Thoracic aorta (tissue), 2 donors: ENCODE results near the gene RTN4RL2. TPM values are rescaled to one million over a fixed set of nuclear protein-coding genes. Genes with fewer than 3 reads are reported as not detected.

Experiments
- ATAC-seq: fragments of 150-250 bp; one replicate; pipeline ENCODE4 v1.8.0; 2017; ENCODE audit warnings: low read depth; ENCODE audit not compliant: insufficient number of reproducible peaks, low FRiP score
- DNase-seq: peaks from one replicate; pipeline ENCODE4 v3.0.0-alpha.2; 2020; ENCODE audit warnings: low spot score
- H3K27ac ChIP-seq, 2 donors: fragments of 200-600 bp; sonication (generic); 1 replicate in 1 of 2; 2 replicates in 1 of 2; pipeline ENCODE4 v1.5.1; 2016; ENCODE audit warnings: mild to moderate bottlenecking in 2 of 2, moderate library complexity in 2 of 2
- H3K27me3 ChIP-seq: fragments of 200-600 bp; sonication (generic); replicated peaks from 2 replicates; pipeline ENCODE4 v1.6.0; 2016; ENCODE audit warnings: mild to moderate bottlenecking; ENCODE audit not compliant: insufficient read depth
- H3K36me3 ChIP-seq: fragments of 200-600 bp; sonication (generic); one replicate; pipeline ENCODE4 v1.5.1; 2016
- H3K4me1 ChIP-seq, 2 donors: fragments of 200-600 bp; sonication (generic); 1 replicate in 1 of 2; 2 replicates in 1 of 2; pipeline versions ENCODE4 v1.5.1 to v1.6.0; 2016; ENCODE audit warnings: low read depth in 2 of 2, mild to moderate bottlenecking in 1 of 2; ENCODE audit not compliant: control insufficient read depth in 1 of 2
- H3K4me3 ChIP-seq: fragments of 200-600 bp; sonication (generic); 2 replicates; pipeline ENCODE4 v1.5.1; 2016; ENCODE audit warnings: mild to moderate bottlenecking
- H3K9me3 ChIP-seq: fragments of 200-600 bp; sonication (generic); 2 replicates; pipeline ENCODE4 v1.5.1; 2016
- CTCF ChIP-seq: fragments of 200-600 bp; sonication (generic); IDR thresholded peaks from one replicate; pipeline ENCODE4 v1.5.1; 2019; ENCODE audit warnings: antibody characterized with exemption
- total RNA-seq, 2 donors: library from RNA; depleted of rRNA; stranded (reverse); fragments of >200 nt; gene quantifications; one replicate each; pipeline versions ENCODE4 v1.1.0 to v1.2.3, GENCODE V29; 2016

RTN4RL2 gene
- total RNA-seq, 2 donors from 2014 or later, result 0.35 TPM; not detected in 1

- H3K27me3 ChIP-seq, result no peaks in the 10 kb centered on the region
- ATAC-seq (no peak), DNase-seq (no peak)
- no peak overlapping the region for H3K27ac ChIP-seq
- no peaks in the 10 kb centered on the region for H3K9me3 ChIP-seq
- H3K4me3 ChIP-seq, result no peak overlapping the region
- no peaks in the 10 kb centered on the region for H3K4me1 ChIP-seq
- no peaks in the 10 kb centered on the region for H3K36me3 ChIP-seq
- TF ChIP-seq CTCF, result no peak
Measured at GRCh38 chr11:57523419-57523818, 63.1 kb downstream of the RTN4RL2 start.

Other genes starting within 250 kb of the RTN4RL2 start
- gene APLNR, start 223.3 kb upstream of the RTN4RL2 start, total RNA-seq, result 1 to 10 TPM; 1.8 to 4.3 TPM
- 100 to 1,000 TPM; 105 to 153 TPM for gene TNKS1BP1, start 135.6 kb upstream of the RTN4RL2 start, total RNA-seq
- gene SSRP1, start 124.6 kb upstream of the RTN4RL2 start, total RNA-seq, result 10 to 100 TPM; 42.0 to 51.4 TPM
- gene P2RX3, start 122.2 kb upstream of the RTN4RL2 start, total RNA-seq, result not detected
- not detected for gene PRG3, start 79.4 kb upstream of the RTN4RL2 start, total RNA-seq
- gene PRG2, start 69.9 kb upstream of the RTN4RL2 start, total RNA-seq, result under 1 TPM in 1 of 2 donors, not detected in 1; 0.54 TPM
- gene SLC43A3, start 33.4 kb upstream of the RTN4RL2 start, total RNA-seq, result 10 to 100 TPM; 76.0 to 92.3 TPM
- gene SLC43A1, start 55.2 kb downstream of the RTN4RL2 start, total RNA-seq, result 10 to 100 TPM; 16.6 to 23.6 TPM
- 10 to 100 TPM; 19.5 to 33.5 TPM for gene TIMM10, start 70.2 kb downstream of the RTN4RL2 start, total RNA-seq
- gene SMTNL1, start 77.1 kb downstream of the RTN4RL2 start, total RNA-seq, result not detected
- 10 to 100 TPM; 22.6 to 45.8 TPM for gene UBE2L6, start 107.1 kb downstream of the RTN4RL2 start, total RNA-seq
- 100 to 1,000 TPM; 674 to 695 TPM for gene SERPING1, start 137.2 kb downstream of the RTN4RL2 start, total RNA-seq
- gene YPEL4, start 189.4 kb downstream of the RTN4RL2 start, total RNA-seq, result 1 to 10 TPM; 1.1 to 1.2 TPM
- gene CLP1, start 197.2 kb downstream of the RTN4RL2 start, total RNA-seq, result 10 to 100 TPM; 15.0 TPM
- 10 to 100 TPM; 46.0 to 53.3 TPM for gene ZDHHC5, start 207.6 kb downstream of the RTN4RL2 start, total RNA-seq